GM23338 (cell line): ENCODE results near the gene ATP5MK. TPM values are rescaled to one million over a fixed set of nuclear protein-coding genes. Genes with fewer than 3 reads are reported as not detected.

Experiments
- JUNB ChIP-seq: IDR thresholded peaks from one replicate; pipeline ENCODE4 v1.6.1; 2016; ENCODE audit warnings: antibody characterized with exemption; ENCODE audit not compliant: unreplicated experiment
- NANOG ChIP-seq: IDR thresholded peaks from 2 replicates; pipeline ENCODE4 v1.6.1; 2016; ENCODE audit warnings: antibody characterized with exemption, borderline replicate concordance
- REST ChIP-seq: IDR thresholded peaks from one replicate; pipeline ENCODE4 v1.6.1; 2018; ENCODE audit warnings: antibody characterized with exemption; ENCODE audit not compliant: unreplicated experiment
- STAT1 ChIP-seq: IDR thresholded peaks from one replicate; pipeline ENCODE4 v1.6.1; 2016; ENCODE audit warnings: antibody characterized with exemption; ENCODE audit not compliant: unreplicated experiment
- ZNF331 ChIP-seq: fragments of 250-450 bp; sonication (Bioruptor Pico); IDR thresholded peaks from 2 replicates; pipeline ENCODE4 v1.5.0; 2020; ENCODE audit warnings: low read depth, mild to moderate bottlenecking, moderate library complexity
- ZNF462 ChIP-seq: fragments of 250-450 bp; sonication (Bioruptor Pico); IDR thresholded peaks from 2 replicates; pipeline ENCODE4 v1.5.0; 2020; ENCODE audit warnings: mild to moderate bottlenecking, moderate library complexity
- polyA plus RNA-seq: library from polyadenylated mRNA; unstranded; fragments of >200 nt; fragmentation: Nextera tagmentation; extraction: Ambion mirVana; gene quantifications from 2 replicates; pipeline ENCODE4 v1.2.1, GENCODE V29; 2016
- total RNA-seq: library from RNA; depleted of rRNA; stranded (reverse); fragments of >200 nt; shearing (Covaris generic); gene quantifications from 2 replicates; pipeline ENCODE4 v1.2.3, GENCODE V29; 2014

The ATP5MK gene
- total and polyA plus RNA-seq, 2 experiments from 2014 or later: 227 to 1,139 TPM

GRCh38 chr10:103444478-103444877 is 48.2 kb upstream of the ATP5MK start (continued):
- TF ChIP-seq ZNF462 (CRISPR knock-in tag) (no peak), REST (no peak), STAT1 (no peak), NANOG (no peak), ZNF331 (CRISPR knock-in tag) (no peak), JUNB (no peak)
